Cardiac muscle cell (in vitro differentiated cells and primary cell): ENCODE measurements around the gene FMNL3. TPM values are rescaled to one million over a fixed set of nuclear protein-coding genes. Genes with fewer than 3 reads are reported as not detected.

Experiments
- DNase-seq, 2 donors: peaks; one replicate each; pipeline versions ENCODE4 v3.0.0 to v3.0.0-alpha.2; 2010 to 2017; ENCODE audit warnings: low read depth in 1 of 2, low spot score in 1 of 2
- H3K27ac ChIP-seq: fragments of 200-600 bp; sonication (generic); 2 replicates; pipeline ENCODE4 v1.5.1; 2016
- H3K27me3 ChIP-seq: fragments of 200-600 bp; sonication (generic); 2 replicates; pipeline ENCODE4 v1.6.0; 2016; ENCODE audit warnings: control low read depth
- H3K36me3 ChIP-seq: fragments of 200-600 bp; sonication (generic); 2 replicates; pipeline ENCODE4 v1.5.1; 2016; ENCODE audit warnings: control low read depth
- H3K4me1 ChIP-seq: fragments of 200-600 bp; sonication (generic); 2 replicates; pipeline ENCODE4 v1.8.1; 2017; ENCODE audit warnings: low read depth, mild to moderate bottlenecking, mixed run types
- H3K4me3 ChIP-seq: fragments of 200-600 bp; sonication (generic); 2 replicates; pipeline ENCODE4 v1.5.1; 2016; ENCODE audit warnings: mild to moderate bottlenecking
- H3K9me3 ChIP-seq: fragments of 200-600 bp; sonication (generic); 2 replicates; pipeline ENCODE4 v1.5.1; 2017; ENCODE audit warnings: low read depth, mild to moderate bottlenecking, control low read depth
- polyA plus RNA-seq: library from polyadenylated mRNA; unstranded; fragments of >200 nt; fragmentation: Nextera tagmentation; extraction: Ambion mirVana; gene quantifications from 2 replicates; pipeline ENCODE4 v1.2.1, GENCODE V29; 2016
- total RNA-seq: library from RNA; depleted of rRNA; stranded (reverse); fragments of >200 nt; gene quantifications from 2 replicates; pipeline ENCODE4 v1.2.3, GENCODE V29; 2016
- TF ChIP-seq, protein P1 (sequence below): IDR thresholded peaks from 2 replicates; pipeline ENCODE4 v1.5.1; 2012; ENCODE audit warnings: low read depth, mild to moderate bottlenecking, low read length

Gene FMNL3
- total and polyA plus RNA-seq, 2 experiments from 2014 or later: 2.9 to 5.6 TPM

DNA sequence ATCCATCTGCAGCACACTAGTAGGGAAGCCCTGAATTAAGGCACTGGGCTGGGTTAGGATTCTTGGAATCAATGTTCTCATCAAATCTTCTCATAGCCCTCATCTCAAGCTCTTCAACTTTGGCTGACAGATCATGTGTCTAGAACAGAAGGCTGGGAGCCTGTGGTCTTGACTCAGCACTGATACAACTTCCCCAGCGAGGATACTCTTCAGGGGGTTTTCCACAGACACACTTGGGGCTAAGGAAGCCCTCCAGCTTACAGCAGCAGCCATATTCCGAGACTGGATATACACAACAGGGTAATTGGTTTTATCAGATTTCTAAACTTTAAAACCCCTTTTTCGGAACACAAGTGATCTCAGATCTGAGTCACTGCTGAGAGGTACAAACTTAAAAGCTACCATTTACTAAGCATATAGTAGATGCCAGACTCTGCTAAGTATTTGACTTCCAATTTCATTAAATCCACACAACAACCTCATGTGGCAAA, 3.5 kb downstream of the FMNL3 start:
- H3K4me3 ChIP-seq: no peak overlapping the region
- no peaks in the 10 kb centered on the region for H3K36me3 ChIP-seq
- DNase-seq: peak in 1 of 2 donors; percentile 37
- H3K27me3 ChIP-seq: peaks cover 6% of the 10 kb centered on the region
- H3K9me3 ChIP-seq: no peaks in the 10 kb centered on the region
- TF ChIP-seq, protein P1, sequence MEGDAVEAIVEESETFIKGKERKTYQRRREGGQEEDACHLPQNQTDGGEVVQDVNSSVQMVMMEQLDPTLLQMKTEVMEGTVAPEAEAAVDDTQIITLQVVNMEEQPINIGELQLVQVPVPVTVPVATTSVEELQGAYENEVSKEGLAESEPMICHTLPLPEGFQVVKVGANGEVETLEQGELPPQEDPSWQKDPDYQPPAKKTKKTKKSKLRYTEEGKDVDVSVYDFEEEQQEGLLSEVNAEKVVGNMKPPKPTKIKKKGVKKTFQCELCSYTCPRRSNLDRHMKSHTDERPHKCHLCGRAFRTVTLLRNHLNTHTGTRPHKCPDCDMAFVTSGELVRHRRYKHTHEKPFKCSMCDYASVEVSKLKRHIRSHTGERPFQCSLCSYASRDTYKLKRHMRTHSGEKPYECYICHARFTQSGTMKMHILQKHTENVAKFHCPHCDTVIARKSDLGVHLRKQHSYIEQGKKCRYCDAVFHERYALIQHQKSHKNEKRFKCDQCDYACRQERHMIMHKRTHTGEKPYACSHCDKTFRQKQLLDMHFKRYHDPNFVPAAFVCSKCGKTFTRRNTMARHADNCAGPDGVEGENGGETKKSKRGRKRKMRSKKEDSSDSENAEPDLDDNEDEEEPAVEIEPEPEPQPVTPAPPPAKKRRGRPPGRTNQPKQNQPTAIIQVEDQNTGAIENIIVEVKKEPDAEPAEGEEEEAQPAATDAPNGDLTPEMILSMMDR: no peak
- H3K4me1 ChIP-seq: peaks cover 18% of the 10 kb centered on the region
- no peak overlapping the region for H3K27ac ChIP-seq

DNA sequence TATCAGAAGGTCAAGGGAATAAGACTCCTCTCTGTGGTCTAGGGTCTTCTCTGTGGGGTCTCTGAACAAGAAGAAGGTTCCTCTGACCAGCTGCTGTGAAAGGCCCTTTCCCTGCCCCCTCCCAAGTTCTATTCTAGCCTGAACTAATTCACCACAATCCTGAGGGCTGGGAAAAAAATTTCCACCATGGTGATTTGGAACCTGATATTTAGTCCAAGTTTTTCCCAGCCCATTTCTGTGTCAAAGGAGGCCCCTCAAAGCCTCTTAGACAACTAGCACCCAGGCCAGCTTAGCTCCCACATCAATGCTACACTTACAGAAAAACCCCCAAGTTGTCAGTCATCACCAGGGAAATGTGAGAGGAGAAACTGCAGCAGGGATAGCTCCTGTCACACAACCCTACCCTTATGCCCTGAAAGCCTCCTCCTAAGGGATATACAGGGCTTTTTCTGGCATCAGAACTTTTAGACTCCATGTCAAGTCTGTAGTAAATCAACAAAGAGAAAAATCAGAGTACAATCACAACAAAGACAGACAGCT, 4.5 kb downstream of the FMNL3 start:
- Histone ChIP-seq H3K36me3 (no peaks in the 10 kb centered on the region), H3K27me3 (no peaks in the 10 kb centered on the region), H3K27ac (peak overlapping the region; percentile 49), H3K4me3 (no peak overlapping the region), H3K4me1 (peaks cover 27% of the 10 kb centered on the region), H3K9me3 (no peaks in the 10 kb centered on the region)
- peak in 1 of 2 donors; percentile 11 for DNase-seq
- TF ChIP-seq, protein P1: no peak

DNA sequence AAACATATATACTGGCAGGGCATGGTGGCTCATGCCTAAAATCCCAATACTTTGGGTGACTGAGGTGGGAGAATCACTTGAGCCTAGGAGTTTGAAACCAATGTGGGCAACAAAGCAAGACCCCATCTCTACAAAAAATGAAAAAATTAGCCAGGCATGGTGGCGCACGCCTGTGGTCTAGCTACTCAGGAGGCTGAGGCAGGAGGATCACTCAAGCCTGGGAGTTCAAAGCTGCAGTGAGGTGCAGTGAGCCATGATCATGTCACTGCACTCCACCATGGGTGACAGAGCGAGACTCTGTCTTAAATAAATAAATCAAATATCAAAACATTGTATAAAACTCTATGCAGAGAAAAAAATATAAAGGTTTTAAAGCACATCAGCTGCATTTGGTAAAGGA, 5.2 kb downstream of the FMNL3 start:
- Histone ChIP-seq H3K4me1 (peaks cover 29% of the 10 kb centered on the region), H3K27ac (no peak overlapping the region), H3K4me3 (no peak overlapping the region), H3K36me3 (no peaks in the 10 kb centered on the region), H3K9me3 (no peaks in the 10 kb centered on the region), H3K27me3 (no peaks in the 10 kb centered on the region)
- TF ChIP-seq, protein P1: no peak
- DNase-seq: no peak

DNA sequence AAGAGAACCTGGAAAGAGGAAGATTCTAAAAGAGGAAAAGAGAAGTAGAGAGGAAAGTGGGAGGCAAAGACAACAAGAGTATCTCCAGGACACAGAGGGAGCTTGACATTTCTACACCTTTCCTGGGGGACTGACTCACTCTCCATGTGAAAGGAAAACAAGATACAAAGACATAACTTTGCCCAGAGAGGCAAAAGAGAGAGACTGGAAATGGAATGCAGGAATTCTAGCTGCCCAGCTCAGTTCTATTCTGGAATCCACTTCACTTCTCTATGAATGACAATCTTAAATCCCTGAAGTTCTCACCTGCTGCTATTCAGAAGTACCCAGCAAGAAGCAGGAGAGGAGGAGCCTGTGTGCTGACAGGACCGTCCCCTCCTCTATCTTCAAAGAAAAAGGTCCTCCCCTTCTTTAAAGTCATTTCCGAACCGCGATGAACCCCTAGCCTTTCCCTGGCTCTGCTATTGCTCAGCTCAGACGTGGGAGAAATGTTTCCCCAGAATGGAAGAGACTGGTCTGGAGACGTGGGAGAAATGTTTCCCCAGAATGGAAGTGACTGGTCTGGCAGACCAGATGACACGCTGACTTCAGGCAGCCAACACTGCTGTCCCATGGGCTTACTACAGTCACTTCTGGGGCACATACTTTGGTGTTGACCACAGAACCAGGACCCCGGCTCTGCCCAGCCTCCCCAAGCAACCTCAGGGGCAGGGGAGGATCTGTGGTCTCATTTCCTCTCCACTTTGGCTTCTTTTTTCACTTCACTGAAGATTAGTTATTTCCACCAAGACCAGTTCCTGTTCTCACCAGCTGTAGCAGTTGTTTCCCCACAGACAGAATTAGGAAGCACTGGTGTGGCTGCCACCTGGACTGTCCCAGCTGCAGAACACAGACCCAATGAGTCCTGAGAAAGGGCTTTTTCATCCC, 8.3 kb downstream of the FMNL3 start:
- Histone ChIP-seq H3K9me3 (no peaks in the 10 kb centered on the region), H3K4me1 (peaks cover 29% of the 10 kb centered on the region), H3K36me3 (no peaks in the 10 kb centered on the region), H3K27ac (peak overlapping the region; percentile 85), H3K27me3 (no peaks in the 10 kb centered on the region), H3K4me3 (no peak overlapping the region)
- peak; percentile 42 to 66 for DNase-seq
- TF ChIP-seq, protein P1: no peak

DNA sequence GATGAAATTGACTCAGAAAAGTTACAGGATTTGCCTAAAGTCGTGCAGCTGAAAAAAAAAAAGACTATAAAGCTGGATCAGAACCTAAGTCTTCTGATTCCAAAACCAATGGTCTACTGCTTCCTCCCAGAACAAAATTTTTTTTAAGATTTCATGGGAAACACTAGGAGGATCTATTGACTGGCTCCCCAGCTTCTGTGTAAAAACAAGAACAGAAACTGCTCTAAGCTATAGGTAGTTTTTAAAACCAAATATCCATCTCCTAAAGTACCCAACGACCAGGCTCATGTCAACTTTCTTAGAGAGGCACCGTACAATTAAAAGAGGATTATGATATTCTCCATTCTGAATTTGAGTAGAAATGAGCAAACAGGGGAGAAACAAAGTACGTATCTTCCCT, 9.4 kb downstream of the FMNL3 start:
- DNase-seq: no peak
- H3K9me3 ChIP-seq: no peaks in the 10 kb centered on the region
- no peak overlapping the region for H3K4me3 ChIP-seq
- H3K4me1 ChIP-seq: peaks cover 22% of the 10 kb centered on the region
- no peak overlapping the region for H3K27ac ChIP-seq
- no peaks in the 10 kb centered on the region for H3K27me3 ChIP-seq
- TF ChIP-seq, protein P1: no peak
- H3K36me3 ChIP-seq: no peaks in the 10 kb centered on the region
